OCI-LY1 (cell line): ENCODE measurements around the gene NMT1.
"Not testable (repeated sequence)": the region's sequence is repeated elsewhere in the genome, so short reads cannot be mapped to it uniquely, and the experiment has no call there.

ENCODE experiments used
- H2AFZ ChIP-seq: fragments of 200-600 bp; sonication (generic), shearing (Covaris generic); 2 replicates; pipeline ENCODE4 v1.6.0; 2014; ENCODE audit warnings: antibody characterized with exemption, mild to moderate bottlenecking, low read length
- H3F3A ChIP-seq: fragments of 200-600 bp; sonication (generic), shearing (Covaris generic); 2 replicates; pipeline ENCODE4 v1.6.0; 2014; ENCODE audit warnings: mild to moderate bottlenecking, antibody characterized with exemption, low read length, moderate library complexity; ENCODE audit not compliant: insufficient read depth
- H3K27ac ChIP-seq: fragments of 200-600 bp; sonication (generic); 2 replicates; pipeline ENCODE4 v1.5.1; 2014; ENCODE audit warnings: low read length, mixed run types, mild to moderate bottlenecking, low read depth; ENCODE audit not compliant: poor library complexity, severe bottlenecking
- H3K27me3 ChIP-seq: fragments of 200-600 bp; sonication (generic); 2 replicates; pipeline ENCODE4 v1.6.0; 2014; ENCODE audit warnings: antibody characterized with exemption, mild to moderate bottlenecking, low read length, moderate library complexity; ENCODE audit not compliant: insufficient read depth
- H3K36me3 ChIP-seq: fragments of 200-600 bp; sonication (generic); 2 replicates; pipeline ENCODE4 v1.6.1; 2014; ENCODE audit warnings: mild to moderate bottlenecking, antibody characterized with exemption, low read length, moderate library complexity, mixed read lengths; ENCODE audit not compliant: insufficient read depth
- H3K4me1 ChIP-seq: fragments of 200-600 bp; sonication (generic); 2 replicates; pipeline ENCODE4 v1.5.1; 2014; ENCODE audit warnings: mild to moderate bottlenecking, low read length, moderate library complexity; ENCODE audit not compliant: insufficient read depth, severe bottlenecking
- H3K4me2 ChIP-seq: fragments of 200-600 bp; sonication (generic), shearing (Covaris generic); 2 replicates; pipeline ENCODE4 v1.6.1; 2014; ENCODE audit warnings: low read length
- H3K4me3 ChIP-seq: fragments of 200-600 bp; sonication (generic); 2 replicates; pipeline ENCODE4 v1.5.1; 2014; ENCODE audit warnings: low read length, low read depth, mild to moderate bottlenecking, mixed read lengths; ENCODE audit not compliant: poor library complexity, severe bottlenecking
- H3K79me2 ChIP-seq: fragments of 200-600 bp; shearing (Covaris generic); 2 replicates; pipeline ENCODE4 v1.6.1; 2016; ENCODE audit warnings: mixed run types, low read length, mixed read lengths; ENCODE audit not compliant: insufficient read depth
- H3K9ac ChIP-seq: fragments of 200-600 bp; sonication (generic), shearing (Covaris generic); 2 replicates; pipeline ENCODE4 v1.6.1; 2014; ENCODE audit warnings: mild to moderate bottlenecking, low read length, mixed read lengths
- H3K9me2 ChIP-seq: fragments of 200-600 bp; sonication (generic), shearing (Covaris generic); 2 replicates; pipeline ENCODE4 v1.6.1; 2014; ENCODE audit warnings: low read depth, mild to moderate bottlenecking, low read length, mixed read lengths
- H3K9me3 ChIP-seq: fragments of 200-600 bp; shearing (Covaris generic); 2 replicates; pipeline ENCODE4 v1.6.1; 2014; ENCODE audit warnings: low read length, mixed read lengths
- H4K20me1 ChIP-seq: fragments of 200-600 bp; sonication (generic), shearing (Covaris generic); 2 replicates; pipeline ENCODE4 v1.6.0; 2016; ENCODE audit warnings: mild to moderate bottlenecking, low read length; ENCODE audit not compliant: insufficient read depth
- CTCF ChIP-seq: fragments of 200-600 bp; sonication (generic), shearing (Covaris generic); IDR thresholded peaks from 2 replicates; pipeline ENCODE4 v1.5.1; 2017; ENCODE audit warnings: mild to moderate bottlenecking, antibody characterized with exemption, low read length, moderate library complexity, mixed read lengths
- EZH2 ChIP-seq: fragments of 200-600 bp; sonication (generic), shearing (Covaris generic); IDR thresholded peaks from 2 replicates; pipeline ENCODE4 v1.8.0; 2017; ENCODE audit warnings: borderline replicate concordance, mixed run types, mild to moderate bottlenecking, antibody characterized with exemption, low read length, moderate library complexity, mixed read lengths

NMT1 gene

GRCh38 chr17:45121055-45121454 lies 59.9 kb downstream of the NMT1 start:
- Histone ChIP-seq H3K9ac (no peak overlapping the region), H3K27ac (no peak overlapping the region), H3K79me2 (no peaks in the 10 kb centered on the region), H3K9me3 (no peaks in the 10 kb centered on the region), H3F3A (no peaks in the 10 kb centered on the region), H3K4me2 (no peak overlapping the region), H3K4me1 (no peaks in the 10 kb centered on the region), H3K36me3 (no peaks in the 10 kb centered on the region), H3K4me3 (no peak overlapping the region), H3K27me3 (0 out of 2 replicates have a peak, but pooled peaks cover 8% of the 10 kb centered on the region), H2AFZ (no peak overlapping the region), H4K20me1 (no peaks in the 10 kb centered on the region), H3K9me2 (no peaks in the 10 kb centered on the region)
- TF ChIP-seq CTCF (no peak), EZH2 (no peak)

- H3K27ac ChIP-seq: no peak overlapping the region
- H3K27me3 ChIP-seq: no peaks in the 10 kb centered on the region
- no peak overlapping the region for H3K9ac ChIP-seq
- H3F3A ChIP-seq: no peaks in the 10 kb centered on the region
- no peaks in the 10 kb centered on the region for H3K9me3 ChIP-seq
- no peaks in the 10 kb centered on the region for H4K20me1 ChIP-seq
- H3K9me2 ChIP-seq: no peaks in the 10 kb centered on the region
- H3K79me2 ChIP-seq: no peaks in the 10 kb centered on the region
- TF ChIP-seq EZH2 (no peak), CTCF (no peak)
- H2AFZ ChIP-seq: no peak overlapping the region
- no peaks in the 10 kb centered on the region for H3K4me1 ChIP-seq
- no peak overlapping the region for H3K4me3 ChIP-seq
- H3K4me2 ChIP-seq: no peak overlapping the region
- no peaks in the 10 kb centered on the region for H3K36me3 ChIP-seq
Observed at GRCh38 chr17:45123076-45123770, 62.1 kb downstream of the NMT1 start.

- no peak overlapping the region for H3K9ac ChIP-seq
- H3K9me2 ChIP-seq: no peaks in the 10 kb centered on the region
- no peak overlapping the region for H3K4me2 ChIP-seq
- H3K27ac ChIP-seq: no peak overlapping the region
- H3K9me3 ChIP-seq: no peaks in the 10 kb centered on the region
- H3K27me3 ChIP-seq: no peaks in the 10 kb centered on the region
- TF ChIP-seq EZH2 (no peak), CTCF (no peak)
- H3K36me3 ChIP-seq: no peaks in the 10 kb centered on the region
- H3K4me1 ChIP-seq: no peaks in the 10 kb centered on the region
- no peaks in the 10 kb centered on the region for H4K20me1 ChIP-seq
- no peak overlapping the region for H2AFZ ChIP-seq
- no peak overlapping the region for H3K4me3 ChIP-seq
- no peaks in the 10 kb centered on the region for H3F3A ChIP-seq
- no peaks in the 10 kb centered on the region for H3K79me2 ChIP-seq
Observed at GRCh38 chr17:45123930-45124796, 63.0 kb downstream of the NMT1 start.

GRCh38 chr17:45124797-45125122 lies 63.6 kb downstream of the NMT1 start:
- not testable (repeated sequence) for H3K9me2 ChIP-seq, H3K27ac ChIP-seq, H3K9ac ChIP-seq, H3K79me2 ChIP-seq, H3F3A ChIP-seq, H3K4me3 ChIP-seq, H3K4me1 ChIP-seq, H2AFZ ChIP-seq, H3K27me3 ChIP-seq, H3K36me3 ChIP-seq, H3K4me2 ChIP-seq, H3K9me3 ChIP-seq, H4K20me1 ChIP-seq
